Subcutaneous abdominal adipose tissue (tissue), 5 donors: ENCODE data around the gene KRTDAP.

Source experiments
- H3K27ac ChIP-seq: one replicate; pipeline ENCODE4 v1.7.0; 2013; ENCODE audit warnings: low read depth, mild to moderate bottlenecking, inconsistent platforms, low read length, moderate library complexity
- H3K27me3 ChIP-seq, 5 donors: one replicate each; pipeline ENCODE4 v1.7.0; 2013; ENCODE audit warnings: low read length in 5 of 5, inconsistent platforms in 1 of 5; ENCODE audit not compliant: control insufficient read depth in 5 of 5, insufficient read depth in 4 of 5
- H3K36me3 ChIP-seq, 5 donors: one replicate each; pipeline ENCODE4 v1.7.0; 2013; ENCODE audit warnings: low read length in 5 of 5; ENCODE audit not compliant: control insufficient read depth in 5 of 5, insufficient read depth in 5 of 5
- H3K4me1 ChIP-seq, 5 donors: one replicate each; pipeline ENCODE4 v1.7.0; 2013; ENCODE audit warnings: low read length in 5 of 5, mild to moderate bottlenecking in 3 of 5, moderate library complexity in 1 of 5; ENCODE audit not compliant: control insufficient read depth in 5 of 5, insufficient read depth in 5 of 5
- H3K4me3 ChIP-seq, 5 donors: one replicate each; pipeline ENCODE4 v1.7.0; 2013; ENCODE audit warnings: low read length in 5 of 5, low read depth in 1 of 5
- H3K9ac ChIP-seq, 5 donors: one replicate each; pipeline ENCODE4 v1.7.0; 2013; ENCODE audit warnings: low read length in 5 of 5, mild to moderate bottlenecking in 4 of 5, moderate library complexity in 3 of 5
- H3K9me3 ChIP-seq, 5 donors: one replicate each; pipeline ENCODE4 v1.7.0; 2013; ENCODE audit warnings: low read length in 5 of 5; ENCODE audit not compliant: control insufficient read depth in 5 of 5
- donor health status: healthy.
- donor health status: healthy.
- donor health status: healthy.
- donor health status: healthy.
- donor health status: healthy.

KRTDAP gene

DNA sequence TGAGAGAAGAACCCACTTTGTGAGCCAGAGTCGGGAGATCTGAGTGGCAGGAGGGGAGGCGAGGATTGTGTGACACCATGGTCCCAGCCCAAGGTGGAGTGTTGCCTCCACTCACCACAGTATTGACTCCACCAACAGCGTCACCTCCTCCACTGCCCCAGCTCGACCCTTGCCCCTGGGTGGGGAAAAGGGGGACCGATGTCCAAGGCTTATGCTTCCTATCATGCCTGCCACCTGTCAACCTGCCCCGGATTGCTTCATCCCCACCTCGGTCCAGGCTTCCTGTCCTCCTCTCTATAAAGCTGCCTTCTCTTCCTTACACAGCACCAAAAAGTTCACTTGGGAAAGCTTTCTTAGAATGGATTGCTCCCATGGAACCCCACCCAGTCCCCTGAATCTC is 15.7 kb upstream of the KRTDAP start:
- Histone ChIP-seq H3K4me1 (peaks cover 0 to 14% (median 11%) of the 10 kb centered on the region in 5 donors), H3K27ac (no peak overlapping the region), H3K4me3 (no peak overlapping the region), H3K9me3 (no peaks in the 10 kb centered on the region), H3K36me3 (no peaks in the 10 kb centered on the region), H3K9ac (no peak overlapping the region), H3K27me3 (peaks cover 30 to 42% (median 36%) of the 10 kb centered on the region in 5 donors)

DNA sequence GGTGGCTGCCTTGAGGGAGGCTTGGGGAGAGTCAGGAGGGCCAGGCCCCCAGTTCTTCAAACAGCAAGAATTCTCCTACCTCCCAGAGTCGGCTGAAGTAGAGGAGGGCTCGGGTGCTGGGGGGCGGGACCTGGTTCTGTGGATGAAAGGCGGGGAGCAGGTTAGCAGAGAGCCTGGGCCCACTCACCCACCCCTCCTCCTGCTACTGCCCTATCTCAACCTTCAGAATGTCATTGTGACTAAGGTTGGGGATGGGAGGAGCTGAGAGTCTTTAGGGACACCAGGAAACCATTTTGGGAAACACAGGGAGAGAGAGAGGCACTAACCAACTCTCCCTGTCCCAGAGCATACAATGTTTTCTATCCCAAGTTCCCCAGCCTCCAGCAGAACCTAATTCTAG is 12.5 kb upstream of the KRTDAP start:
- Histone ChIP-seq H3K27ac (no peak overlapping the region), H3K9me3 (no peaks in the 10 kb centered on the region), H3K9ac (no peak overlapping the region), H3K36me3 (no peaks in the 10 kb centered on the region), H3K4me3 (no peak overlapping the region), H3K27me3 (peaks cover 10 to 30% (median 12%) of the 10 kb centered on the region in 5 donors), H3K4me1 (no peaks in the 10 kb centered on the region)

DNA sequence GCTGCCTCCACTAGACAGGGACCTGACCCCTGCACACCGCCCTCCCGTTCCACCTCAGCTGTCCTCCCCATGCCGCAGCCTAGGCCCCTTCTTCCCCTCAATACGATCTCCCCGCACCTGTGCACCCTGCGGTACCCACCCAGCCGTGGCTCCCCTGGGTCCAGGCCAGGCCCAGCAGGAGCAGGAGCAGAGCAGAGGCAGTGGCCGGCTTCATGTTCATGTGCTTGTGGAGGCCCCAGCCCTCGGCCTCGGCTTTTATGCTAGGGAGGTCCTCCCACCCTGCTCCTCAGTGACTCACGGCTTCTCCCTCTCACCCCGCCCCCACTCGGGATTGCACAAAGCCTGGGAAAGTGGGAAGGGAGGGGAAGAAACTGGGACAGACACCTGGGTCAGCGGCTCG is 11.4 kb upstream of the KRTDAP start:
- Histone ChIP-seq H3K36me3 (no peaks in the 10 kb centered on the region), H3K4me3 (no peak overlapping the region), H3K27me3 (peaks cover 6 to 20% (median 8%) of the 10 kb centered on the region in 5 donors), H3K9ac (no peak overlapping the region), H3K27ac (no peak overlapping the region), H3K9me3 (no peaks in the 10 kb centered on the region), H3K4me1 (no peaks in the 10 kb centered on the region)

DNA sequence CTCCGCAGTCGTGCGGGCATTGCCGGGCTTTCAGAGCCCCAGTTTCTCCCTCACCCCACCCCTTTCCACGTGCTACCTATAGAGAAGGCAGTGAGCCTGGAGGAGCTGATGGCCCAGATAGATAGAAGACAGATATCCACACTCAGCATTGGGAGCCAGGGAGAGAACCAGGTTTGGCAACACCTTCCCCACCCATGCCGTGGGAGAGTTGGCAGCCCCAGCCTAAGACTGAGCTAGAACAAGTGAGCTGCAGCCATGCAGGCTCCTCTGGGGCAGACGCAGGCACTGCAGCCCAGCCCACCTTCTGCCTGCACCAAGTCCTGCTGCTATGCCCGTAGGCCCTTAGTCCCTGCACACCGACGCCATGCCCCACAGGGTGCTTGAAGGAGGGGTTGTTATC is 10.3 kb upstream of the KRTDAP start:
- peaks cover 0 to 18% (median 8%) of the 10 kb centered on the region in 5 donors for H3K27me3 ChIP-seq
- H3K4me3 ChIP-seq = no peak overlapping the region
- H3K9me3 ChIP-seq = no peaks in the 10 kb centered on the region
- H3K9ac ChIP-seq = no peak overlapping the region
- H3K4me1 ChIP-seq = peaks cover 0 to 1% (median 0%) of the 10 kb centered on the region in 5 donors
- H3K27ac ChIP-seq = no peak overlapping the region
- H3K36me3 ChIP-seq = no peaks in the 10 kb centered on the region

DNA sequence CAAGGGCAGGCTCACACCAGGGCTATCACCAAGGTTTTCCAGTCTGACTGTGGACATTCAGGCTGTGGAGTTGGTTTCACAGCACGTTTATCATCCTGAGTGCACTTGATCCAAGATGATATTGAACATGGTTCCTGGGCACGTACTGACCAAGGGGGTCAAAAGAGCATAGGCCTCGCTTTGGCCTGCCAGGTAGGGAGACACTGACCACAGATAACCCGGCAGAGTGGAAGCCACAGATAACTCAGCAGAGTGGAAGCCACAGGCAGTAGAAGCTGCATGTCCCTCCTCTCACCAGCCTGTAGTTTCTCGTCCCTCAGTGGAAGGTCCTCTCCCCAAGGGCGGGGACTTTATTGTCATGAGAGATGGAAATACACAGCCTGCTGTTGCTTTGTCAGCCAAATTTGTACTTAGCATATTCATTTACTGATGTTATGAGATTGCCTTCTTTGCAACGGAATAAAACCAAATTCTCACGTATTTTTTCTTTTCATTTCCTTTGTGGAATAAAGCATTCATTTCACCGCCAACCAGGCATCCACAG is 8.8 kb upstream of the KRTDAP start:
- no peak overlapping the region for H3K27ac ChIP-seq
- H3K36me3 ChIP-seq = no peaks in the 10 kb centered on the region
- peaks cover 0 to 8% (median 6%) of the 10 kb centered on the region in 5 donors for H3K4me1 ChIP-seq
- no peak overlapping the region for H3K9ac ChIP-seq
- no peaks in the 10 kb centered on the region for H3K9me3 ChIP-seq
- H3K4me3 ChIP-seq = no peak overlapping the region
- peaks cover 0 to 9% (median 7%) of the 10 kb centered on the region in 5 donors for H3K27me3 ChIP-seq

DNA sequence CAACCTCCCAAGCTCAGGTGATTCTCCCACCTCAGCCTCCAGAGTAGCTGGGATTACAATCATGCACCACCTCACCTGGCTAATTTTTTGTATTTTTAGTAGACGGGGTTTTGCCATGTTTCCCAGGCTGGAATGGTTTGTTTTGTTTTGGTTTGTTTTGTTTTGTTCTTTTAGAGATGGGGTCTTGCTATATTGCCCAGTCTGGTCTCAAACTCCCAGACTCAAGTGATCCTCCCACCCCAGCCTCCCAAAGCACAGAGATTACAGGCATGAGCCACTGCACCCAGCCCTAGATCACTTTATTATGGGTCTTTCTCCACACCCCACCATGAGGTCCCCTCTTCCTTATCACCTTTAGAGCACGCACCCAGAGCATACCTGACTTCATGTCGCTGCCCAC is 8.0 kb upstream of the KRTDAP start:
- H3K4me3 ChIP-seq = no peak overlapping the region
- H3K27ac ChIP-seq = no peak overlapping the region
- no peaks in the 10 kb centered on the region for H3K9me3 ChIP-seq
- no peaks in the 10 kb centered on the region for H3K36me3 ChIP-seq
- H3K9ac ChIP-seq = no peak overlapping the region
- H3K27me3 ChIP-seq = peaks cover 0 to 8% (median 6%) of the 10 kb centered on the region in 5 donors
- peaks cover 0 to 8% (median 6%) of the 10 kb centered on the region in 5 donors for H3K4me1 ChIP-seq

DNA sequence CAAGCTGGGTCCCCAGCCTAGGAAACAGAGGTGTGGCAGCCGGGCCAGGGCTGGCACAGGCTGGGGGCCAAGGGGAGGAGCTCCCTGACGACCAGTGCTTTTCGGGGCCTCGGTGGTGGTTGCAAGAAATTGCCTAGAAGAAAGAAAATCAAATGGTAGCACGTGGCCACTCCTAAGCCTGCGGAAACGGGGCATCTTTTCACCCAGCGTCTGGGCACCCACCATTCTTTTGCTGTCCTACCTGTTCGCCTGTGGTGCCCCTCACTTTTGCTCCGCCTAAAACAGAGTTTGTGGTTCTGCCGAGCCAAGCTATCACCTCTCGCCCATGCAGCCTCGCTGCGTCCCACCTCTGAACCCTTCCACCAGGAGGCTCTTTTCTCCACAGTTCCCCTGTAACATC is 7.1 kb upstream of the KRTDAP start:
- H3K27ac ChIP-seq = no peak overlapping the region
- H3K9ac ChIP-seq = no peak overlapping the region
- no peak overlapping the region for H3K4me3 ChIP-seq
- H3K27me3 ChIP-seq = peaks cover 0 to 9% (median 7%) of the 10 kb centered on the region in 5 donors
- H3K4me1 ChIP-seq = peaks cover 0 to 8% (median 6%) of the 10 kb centered on the region in 5 donors
- no peaks in the 10 kb centered on the region for H3K36me3 ChIP-seq
- no peaks in the 10 kb centered on the region for H3K9me3 ChIP-seq

DNA sequence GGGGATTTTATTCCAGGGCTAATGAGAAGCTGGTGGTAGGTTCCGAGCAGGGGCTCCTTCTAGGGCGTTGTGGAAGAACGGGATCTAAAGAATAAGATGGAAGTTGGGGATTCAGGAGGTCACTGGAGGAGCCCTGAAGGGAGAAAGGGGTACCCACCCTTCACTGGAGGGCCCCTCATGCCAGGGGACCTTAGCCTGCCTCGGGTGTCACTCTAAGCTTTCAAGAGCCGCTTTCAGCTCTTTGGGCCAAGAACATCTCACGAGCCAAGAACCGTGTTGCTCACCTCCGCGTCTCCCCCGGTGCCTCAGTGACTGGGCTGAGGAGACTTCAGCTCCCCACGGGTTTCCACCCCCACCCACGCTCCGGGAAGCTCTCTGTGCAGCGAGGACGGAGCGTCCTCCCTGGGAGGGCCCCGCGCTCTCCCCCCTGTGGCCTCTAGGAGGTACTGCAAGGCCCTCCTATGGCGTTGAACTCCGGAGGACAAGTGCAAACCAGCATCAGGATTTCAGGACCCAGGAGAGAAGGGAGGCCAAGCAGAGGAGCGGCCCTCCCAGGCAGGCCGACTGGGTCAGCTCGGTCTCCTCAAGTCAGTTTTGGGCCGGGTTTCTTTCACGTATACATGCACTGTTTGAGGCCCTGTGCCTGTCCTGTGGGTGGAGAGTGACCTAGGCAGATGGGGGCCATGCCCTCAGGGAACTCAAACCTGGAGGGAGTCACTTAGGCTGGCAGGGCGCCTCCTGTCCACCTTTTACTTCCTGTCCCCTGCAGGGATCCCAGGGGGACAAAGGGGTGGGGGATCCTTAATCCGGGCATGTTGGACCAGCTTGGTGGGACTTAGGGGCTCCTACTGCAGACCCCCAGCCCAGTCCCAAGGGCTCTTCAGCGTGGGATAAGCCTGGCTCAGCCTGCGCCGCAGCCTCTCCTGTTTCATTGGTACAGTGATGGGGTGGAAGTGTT is 5.1 kb upstream of the KRTDAP start:
- H3K27me3 ChIP-seq = peaks cover 0 to 14% (median 3%) of the 10 kb centered on the region in 5 donors
- no peaks in the 10 kb centered on the region for H3K36me3 ChIP-seq
- H3K9ac ChIP-seq = no peak overlapping the region
- H3K4me3 ChIP-seq = peak overlapping the region in 1 of 5 donors; percentile 25
- H3K4me1 ChIP-seq = peaks cover 0 to 8% (median 6%) of the 10 kb centered on the region in 5 donors
- H3K27ac ChIP-seq = no peak overlapping the region
- H3K9me3 ChIP-seq = no peaks in the 10 kb centered on the region

DNA sequence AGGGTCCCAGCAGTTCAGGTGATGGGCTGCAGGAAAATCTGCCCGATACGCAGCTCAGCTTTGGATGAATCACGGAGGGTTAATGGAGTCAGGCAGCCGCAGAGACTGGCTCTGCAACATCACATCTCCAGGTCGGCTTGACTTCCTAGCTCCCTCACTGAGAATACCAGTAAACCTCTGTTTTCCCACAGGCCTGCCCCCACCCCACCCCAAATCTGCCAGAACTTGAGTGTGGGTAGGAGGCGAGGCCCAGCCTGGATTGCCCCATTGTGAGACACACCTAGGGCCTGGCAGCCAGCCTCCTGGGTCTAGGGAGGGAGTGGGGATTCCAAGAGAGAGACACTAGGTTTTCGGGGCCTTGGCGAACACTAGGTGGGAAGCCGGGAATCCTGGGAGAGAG is 3.7 kb upstream of the KRTDAP start:
- Histone ChIP-seq H3K4me3 (no peak overlapping the region), H3K27me3 (peaks cover 0 to 9% (median 4%) of the 10 kb centered on the region in 5 donors), H3K9ac (no peak overlapping the region), H3K9me3 (no peaks in the 10 kb centered on the region), H3K27ac (no peak overlapping the region), H3K4me1 (peaks cover 0 to 8% (median 6%) of the 10 kb centered on the region in 5 donors), H3K36me3 (no peaks in the 10 kb centered on the region)

DNA sequence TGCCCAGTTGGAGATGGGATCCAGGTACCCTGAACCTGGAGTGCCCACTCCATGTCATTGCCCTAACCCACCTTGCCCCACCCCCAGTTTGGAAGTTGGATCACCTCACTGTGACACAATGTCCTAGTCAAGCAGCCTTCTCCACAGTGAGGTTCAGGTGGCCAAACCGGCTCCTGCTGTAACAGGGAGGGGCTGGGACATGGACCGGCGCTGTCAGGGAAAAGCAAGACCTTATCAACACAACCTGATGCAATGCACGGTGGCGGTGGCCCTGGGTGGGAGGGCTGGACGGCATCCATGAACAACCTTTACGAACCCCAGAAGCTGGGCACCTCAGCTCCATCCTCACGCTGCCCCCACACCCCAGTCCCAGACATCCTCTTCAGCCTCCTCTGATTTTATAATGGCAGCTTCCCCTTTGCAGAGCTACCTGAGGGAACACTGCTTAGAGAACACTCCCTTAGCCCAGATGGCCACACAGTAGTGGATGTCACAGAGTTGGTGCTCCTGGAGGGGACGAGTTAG is 1.6 kb upstream of the KRTDAP start:
- H3K27ac ChIP-seq = no peak overlapping the region
- H3K9ac ChIP-seq = no peak overlapping the region
- peaks cover 0 to 8% (median 6%) of the 10 kb centered on the region in 5 donors for H3K4me1 ChIP-seq
- H3K9me3 ChIP-seq = no peaks in the 10 kb centered on the region
- no peaks in the 10 kb centered on the region for H3K36me3 ChIP-seq
- no peak overlapping the region for H3K4me3 ChIP-seq
- peaks cover 0 to 13% (median 8%) of the 10 kb centered on the region in 5 donors for H3K27me3 ChIP-seq
